Urinary bladder (tissue), 4 donors: ENCODE measurements around the gene LHX5. TPM values are rescaled to one million over a fixed set of nuclear protein-coding genes. Genes with fewer than 3 reads are reported as not detected.

Experiments
- DNase-seq: peaks from one replicate; pipeline ENCODE4 v3.0.0-alpha.2; 2015; ENCODE audit errors: extremely low spot score
- H3K27ac ChIP-seq: one replicate; pipeline ENCODE4 v1.5.1; 2013; ENCODE audit warnings: low read depth, mild to moderate bottlenecking, moderate library complexity
- H3K36me3 ChIP-seq: one replicate; pipeline ENCODE4 v1.6.1; 2013; ENCODE audit warnings: mild to moderate bottlenecking, moderate library complexity; ENCODE audit not compliant: insufficient read depth
- H3K4me1 ChIP-seq: one replicate; pipeline ENCODE4 v1.6.1; 2013; ENCODE audit warnings: mild to moderate bottlenecking, moderate library complexity; ENCODE audit not compliant: insufficient read depth
- H3K4me3 ChIP-seq: one replicate; pipeline ENCODE4 v1.5.1; 2013; ENCODE audit warnings: low read depth, low read length
- WGBS: extraction: QIAGEN DNeasy Blood & Tissue Kit; methylation state at CpG from one replicate; pipeline ENCODE4 v1.1.7; 2013; 5-methylcytosine and 5-hydroxymethylcytosine counted together
- polyA plus RNA-seq: library from polyadenylated mRNA; stranded (reverse); fragments of 200-250 nt; gene quantifications from one replicate; pipeline ENCODE4 v1.2.3, GENCODE V29; 2013
- total RNA-seq: library from RNA; depleted of rRNA; stranded (reverse); fragments of >200 nt; gene quantifications from one replicate; pipeline ENCODE4 v1.2.3, GENCODE V29; 2014
- donor health status: healthy with polysubstance abuse.
- donor health status: healthy.

Gene LHX5
- total and polyA plus RNA-seq, 2 donors: not detected

DNA sequence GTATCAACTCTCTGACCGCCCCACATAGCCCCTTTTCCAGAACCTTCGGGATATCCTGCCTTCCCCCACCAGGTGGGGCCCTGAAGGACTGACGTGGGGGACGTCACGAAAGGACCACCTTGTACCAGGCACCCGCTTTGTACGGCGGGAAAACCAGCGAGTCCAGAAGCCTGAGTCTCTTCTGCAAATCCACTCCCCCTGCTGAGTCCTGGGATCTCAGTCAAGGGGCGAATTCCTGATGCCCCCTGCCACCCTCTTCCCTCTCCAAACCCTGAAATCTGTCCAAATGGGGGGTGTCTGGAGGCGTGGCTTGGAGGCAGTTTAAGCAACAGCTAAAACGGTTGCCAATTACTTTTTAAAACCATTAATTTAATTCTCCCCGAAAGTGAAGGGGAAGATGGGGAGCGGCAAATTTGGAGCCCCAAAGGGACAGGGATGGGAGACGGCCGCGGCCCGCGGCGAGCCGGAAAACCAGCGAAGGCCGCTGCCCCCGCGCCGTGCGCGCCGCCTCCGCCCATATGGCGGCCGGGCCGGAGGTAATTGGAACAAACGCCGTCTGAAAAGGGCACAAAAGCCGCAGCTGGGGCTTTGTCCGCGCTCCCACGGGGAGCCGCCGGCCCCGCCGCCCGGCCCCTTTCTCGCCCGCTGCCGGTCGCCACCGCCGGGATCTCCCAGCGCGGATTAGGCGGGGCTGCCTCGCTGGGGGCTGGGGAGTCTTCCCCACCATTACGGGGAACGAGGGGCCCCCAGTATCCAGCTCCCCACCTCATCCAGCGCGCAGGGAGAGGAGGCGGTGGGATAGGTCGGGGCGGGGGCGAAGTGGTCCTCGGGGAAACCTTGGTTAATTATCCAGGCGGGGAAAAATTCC, 6.6 kb downstream of the LHX5 start:
- H3K27ac ChIP-seq: no peak overlapping the region
- DNase-seq: no peak
- H3K36me3 ChIP-seq: no peaks in the 10 kb centered on the region
- peak overlapping the region; percentile 1 for H3K4me3 ChIP-seq
- WGBS: 2% methylated on average over 64 of the region's 64 CpGs
- H3K4me1 ChIP-seq: peaks cover 2% of the 10 kb centered on the region

DNA sequence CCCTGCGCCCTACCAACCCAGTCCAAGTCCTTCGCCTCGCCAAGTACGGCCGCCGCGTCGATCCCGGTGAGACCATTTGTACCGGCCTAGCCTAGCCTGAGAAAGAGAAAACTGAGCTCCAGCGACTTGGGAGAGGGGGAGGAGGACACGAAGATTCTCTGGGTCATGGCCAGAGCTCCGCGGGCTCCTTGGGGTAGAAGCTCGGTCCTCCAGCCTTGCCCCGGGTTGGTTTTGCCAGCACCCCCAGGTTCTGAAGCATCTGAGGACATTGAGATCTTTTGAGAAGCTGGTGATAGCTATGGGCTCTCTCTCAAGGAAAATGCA, 7.3 kb downstream of the LHX5 start:
- no peak overlapping the region for H3K27ac ChIP-seq
- no peak for DNase-seq
- peaks cover 2% of the 10 kb centered on the region for H3K4me1 ChIP-seq
- under 1% methylated on average over 16 of the region's 16 CpGs for WGBS
- H3K36me3 ChIP-seq: no peaks in the 10 kb centered on the region
- no peak overlapping the region for H3K4me3 ChIP-seq

DNA sequence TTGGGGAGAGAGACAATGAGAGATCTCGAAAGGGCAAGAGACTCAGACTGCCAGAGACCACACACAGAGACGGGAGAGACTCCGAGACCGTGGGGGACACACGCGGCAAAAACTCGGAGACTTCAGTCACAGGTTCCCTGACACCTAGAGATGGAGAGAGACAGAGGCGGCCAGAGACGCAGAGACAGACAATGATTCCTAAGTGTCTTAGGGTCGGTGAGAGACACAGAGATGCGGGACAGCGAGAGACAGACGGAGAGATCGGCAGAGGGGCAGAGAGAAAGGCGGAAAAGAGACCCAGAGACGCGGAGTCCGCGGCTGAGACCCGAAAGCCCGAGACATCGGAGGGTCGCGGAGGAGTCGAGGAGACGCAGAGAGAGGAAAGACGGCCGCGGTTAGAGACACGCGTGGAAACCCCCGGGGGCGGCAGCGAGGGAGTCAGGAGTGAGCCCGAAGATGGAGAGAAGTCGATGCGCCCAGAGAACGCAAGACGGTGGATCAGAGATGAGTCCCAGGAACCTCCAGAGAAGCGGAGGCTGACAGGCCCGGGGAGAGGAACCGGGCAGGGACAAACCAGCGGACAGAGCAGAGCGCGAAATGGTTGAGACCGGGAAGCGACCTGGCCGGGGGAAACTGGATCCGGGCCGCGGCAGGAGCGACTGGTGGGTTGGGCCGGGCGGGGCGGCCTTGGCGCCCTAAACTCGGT, 7.8 kb downstream of the LHX5 start:
- WGBS: 1% methylated on average over 57 of the region's 57 CpGs
- DNase-seq: no peak
- H3K27ac ChIP-seq: no peak overlapping the region
- H3K4me1 ChIP-seq: peaks cover 2% of the 10 kb centered on the region
- H3K4me3 ChIP-seq: no peak overlapping the region
- no peaks in the 10 kb centered on the region for H3K36me3 ChIP-seq

DNA sequence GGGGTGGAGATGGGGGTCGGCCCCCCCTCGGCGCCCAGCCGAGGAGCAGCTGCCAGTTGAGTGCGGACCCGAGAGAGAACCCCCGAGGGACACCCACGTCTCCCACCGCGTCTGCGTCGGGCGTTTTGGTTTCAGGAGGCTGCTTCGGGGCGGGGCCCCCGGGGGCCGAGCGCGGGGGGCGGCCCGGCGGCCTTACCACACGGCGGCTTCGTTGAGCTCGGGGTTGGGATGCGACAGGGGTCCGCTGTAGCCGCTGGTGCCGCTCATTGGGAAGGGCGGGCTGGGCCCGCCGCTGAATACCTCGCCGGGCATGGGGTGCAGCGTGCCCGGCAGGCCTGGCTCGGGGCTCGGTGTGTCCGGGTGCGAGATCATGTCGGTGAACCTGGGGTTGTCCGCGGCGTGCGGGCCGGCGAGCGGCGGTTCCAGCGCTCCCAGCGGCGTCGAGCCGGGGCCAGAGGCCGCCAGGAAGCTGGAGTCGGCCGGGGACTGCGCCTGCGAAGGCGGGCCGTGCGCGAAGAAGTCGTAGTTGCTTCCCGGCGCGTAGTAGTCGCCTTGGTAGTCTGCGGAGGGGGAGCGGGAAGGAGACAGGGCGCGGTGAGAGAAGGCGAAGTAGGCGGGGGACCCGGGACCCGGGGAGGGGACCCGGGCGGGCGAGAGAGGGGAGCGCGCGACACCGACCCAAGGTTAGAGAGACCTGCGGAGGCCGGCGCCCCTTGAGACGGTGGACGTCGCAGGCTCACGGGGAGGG, 8.5 kb downstream of the LHX5 start:
- peaks cover 2% of the 10 kb centered on the region for H3K4me1 ChIP-seq
- no peak overlapping the region for H3K27ac ChIP-seq
- peak overlapping the region; percentile 25 for H3K4me3 ChIP-seq
- 2% methylated on average over 91 of the region's 91 CpGs for WGBS
- no peaks in the 10 kb centered on the region for H3K36me3 ChIP-seq
- DNase-seq: no peak

DNA sequence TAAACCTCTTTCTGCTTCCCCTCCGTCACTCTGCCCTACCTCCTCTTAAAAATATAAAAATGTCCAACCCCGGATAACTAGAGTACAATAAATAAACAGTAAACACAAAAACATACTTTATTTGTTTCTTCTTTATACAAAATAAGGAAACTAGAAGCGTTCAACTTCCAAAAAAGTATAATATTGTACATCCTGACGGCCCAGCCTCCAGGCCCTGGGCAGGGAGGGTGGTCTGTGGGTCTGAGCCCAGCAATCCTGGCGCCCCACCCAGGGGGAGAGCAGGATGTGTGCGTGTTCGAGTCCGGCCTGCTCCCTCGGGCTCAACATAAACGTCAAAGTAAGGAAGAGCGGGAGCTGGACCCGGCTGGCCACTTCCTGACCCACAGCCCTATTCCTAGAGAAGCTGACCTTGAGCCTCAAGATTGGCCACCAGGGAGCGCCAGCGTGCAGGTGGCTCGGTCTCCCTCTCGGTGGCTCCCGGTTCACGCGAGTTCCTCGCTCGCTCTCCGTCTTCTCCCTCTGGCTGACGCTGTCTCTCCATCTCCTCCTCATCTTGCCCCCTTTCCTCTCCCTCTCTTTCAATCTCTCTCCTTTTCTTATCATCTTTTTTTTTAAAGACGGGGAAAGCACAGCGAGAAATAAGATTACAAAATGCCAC, 9.4 kb downstream of the LHX5 start:
- WGBS: 8% methylated on average over 25 of the region's 25 CpGs
- no peak overlapping the region for H3K4me3 ChIP-seq

DNA sequence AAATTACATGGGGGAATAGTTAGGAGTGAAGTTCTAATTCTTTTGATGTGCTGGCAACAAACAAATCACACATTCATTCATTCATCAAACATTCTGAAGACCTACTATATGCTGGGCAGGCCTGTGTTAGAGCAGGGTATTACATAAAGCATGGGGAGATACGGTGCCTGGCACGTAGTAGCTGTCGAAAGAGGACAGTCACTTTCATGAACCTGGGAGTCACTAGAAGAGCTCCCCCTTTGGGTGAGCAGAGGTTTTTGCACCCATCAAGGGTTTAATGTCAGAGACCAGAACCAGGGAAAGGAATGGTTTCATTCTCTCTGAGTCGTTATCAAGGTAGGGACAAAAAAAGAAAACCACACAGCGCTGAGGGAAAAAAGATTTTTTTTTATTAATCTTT, 10.0 kb downstream of the LHX5 start:
- Histone ChIP-seq H3K4me3 (no peak overlapping the region), H3K36me3 (no peaks in the 10 kb centered on the region), H3K4me1 (peaks cover 2% of the 10 kb centered on the region), H3K27ac (no peak overlapping the region)
- no peak for DNase-seq
- 25% methylated on average over 5 of the region's 5 CpGs for WGBS

More for the DNA sequence above, 9.4 kb downstream of the LHX5 start:
- DNase-seq: no peak
- Histone ChIP-seq H3K4me1 (peaks cover 2% of the 10 kb centered on the region), H3K27ac (no peak overlapping the region), H3K36me3 (no peaks in the 10 kb centered on the region)

DNA sequence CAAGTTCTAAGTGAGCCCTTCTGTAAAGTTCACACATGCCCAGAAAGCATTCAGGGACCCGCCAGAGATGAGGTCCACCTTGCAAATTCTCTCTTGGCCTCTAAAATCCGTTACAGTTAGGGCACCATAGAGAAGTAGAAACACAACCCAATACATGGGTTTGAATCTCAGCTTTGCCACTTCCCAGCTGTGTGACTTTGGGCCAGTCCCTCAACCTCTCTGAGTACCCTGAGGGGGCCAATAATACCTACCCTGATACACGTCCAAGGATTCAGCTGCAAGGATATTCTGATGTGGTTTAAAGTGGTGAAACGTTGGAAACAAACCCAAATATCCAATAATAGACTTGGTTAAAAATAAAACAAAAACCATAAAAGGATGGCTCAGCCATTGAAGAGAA, 11.7 kb downstream of the LHX5 start:
- Histone ChIP-seq H3K4me3 (no peak overlapping the region), H3K27ac (no peak overlapping the region), H3K4me1 (no peaks in the 10 kb centered on the region), H3K36me3 (no peaks in the 10 kb centered on the region)
- DNase-seq: no peak
- WGBS: 32% methylated on average over 4 of the region's 4 CpGs

DNA sequence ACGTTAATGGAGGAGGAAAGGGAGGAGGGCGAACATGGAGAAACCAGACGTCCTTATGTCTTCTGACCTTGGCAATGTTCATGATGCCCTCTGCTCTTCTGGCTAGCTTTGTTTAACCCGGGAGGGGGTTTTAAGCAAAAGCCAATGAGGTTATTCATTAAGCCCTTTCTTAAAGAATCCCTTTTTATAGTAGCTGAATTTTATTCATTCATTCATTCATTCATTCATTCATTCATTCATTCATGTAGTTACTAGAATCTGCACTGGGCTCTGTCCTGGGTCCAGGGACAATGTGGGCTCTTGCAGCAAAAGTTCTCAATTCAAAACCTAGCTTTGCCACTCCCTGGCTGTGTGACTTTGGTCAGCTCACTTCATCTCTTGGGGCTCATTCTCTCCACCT, 14.0 kb downstream of the LHX5 start:
- Histone ChIP-seq H3K4me3 (no peak overlapping the region), H3K4me1 (no peaks in the 10 kb centered on the region), H3K27ac (no peak overlapping the region), H3K36me3 (no peaks in the 10 kb centered on the region)
- WGBS: 53% methylated on average over 4 of the region's 4 CpGs
- DNase-seq: no peak

DNA sequence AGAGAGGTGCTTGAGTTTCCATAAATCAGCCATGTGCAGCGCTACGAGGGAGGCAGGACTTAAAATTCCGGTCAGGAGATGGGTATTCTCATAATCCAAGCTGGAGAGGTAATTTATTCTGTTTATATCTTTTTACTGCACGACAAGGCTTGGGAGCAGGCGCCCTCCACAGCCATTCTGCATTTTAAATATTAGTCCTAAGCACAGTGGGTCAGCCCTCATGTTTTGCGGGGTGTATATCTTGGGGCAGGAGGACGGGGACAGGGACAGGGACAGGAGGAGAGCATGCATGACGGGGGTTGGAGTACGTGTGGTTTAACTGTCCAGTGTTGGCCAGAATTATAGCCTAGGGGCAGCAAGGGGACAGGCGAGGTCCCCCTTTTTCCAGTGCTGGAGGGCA, 14.5 kb downstream of the LHX5 start:
- no peaks in the 10 kb centered on the region for H3K4me1 ChIP-seq
- H3K4me3 ChIP-seq: no peak overlapping the region
- H3K27ac ChIP-seq: no peak overlapping the region
- H3K36me3 ChIP-seq: no peaks in the 10 kb centered on the region
- no peak for DNase-seq
- WGBS: 45% methylated on average over 10 of the region's 10 CpGs

DNA sequence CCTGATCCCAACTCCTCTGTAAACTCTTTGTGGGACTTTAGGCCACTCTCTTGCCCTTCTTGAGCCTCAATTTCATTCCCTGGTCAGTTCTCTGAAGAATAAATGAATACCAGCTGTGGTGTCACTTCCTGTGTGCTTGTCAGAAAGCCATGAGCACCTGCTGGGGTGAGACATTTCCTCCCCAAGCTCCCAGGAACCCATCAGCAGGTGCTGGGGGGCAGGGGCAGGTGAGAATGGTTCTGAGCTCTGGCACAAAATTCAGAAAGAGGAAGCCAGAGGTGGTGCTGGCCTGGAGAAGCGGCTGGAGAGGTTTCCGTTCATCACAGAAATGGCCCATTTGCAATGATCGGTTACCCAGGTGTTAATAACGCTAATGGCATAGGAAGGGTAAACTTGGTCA, 14.9 kb downstream of the LHX5 start:
- Histone ChIP-seq H3K27ac (no peak overlapping the region), H3K4me3 (no peak overlapping the region), H3K36me3 (no peaks in the 10 kb centered on the region), H3K4me1 (no peaks in the 10 kb centered on the region)
- no peak for DNase-seq
- 59% methylated on average over 4 of the region's 4 CpGs for WGBS

DNA sequence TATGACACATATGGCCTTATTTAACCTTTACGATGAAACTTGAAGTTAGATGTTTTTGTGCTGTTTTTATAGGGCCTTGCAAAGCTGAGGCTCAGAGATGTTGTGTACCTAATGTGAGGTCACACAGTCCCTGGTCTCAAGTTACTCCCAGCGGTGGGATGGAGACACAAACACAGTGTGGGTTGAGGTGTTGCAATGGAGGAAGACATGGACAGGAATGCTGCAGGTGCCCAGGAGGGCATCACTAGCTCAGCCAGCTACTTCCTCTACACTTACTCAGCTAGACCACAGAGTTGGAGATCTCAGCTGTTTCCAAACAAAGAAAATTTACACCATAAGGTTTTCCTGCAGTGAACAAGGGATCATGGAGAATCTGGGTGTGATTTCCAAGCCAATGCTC, 15.5 kb downstream of the LHX5 start:
- no peak for DNase-seq
- 79% methylated on average over 2 of the region's 2 CpGs for WGBS
- no peak overlapping the region for H3K27ac ChIP-seq
- H3K4me3 ChIP-seq: no peak overlapping the region
- H3K36me3 ChIP-seq: no peaks in the 10 kb centered on the region
- no peaks in the 10 kb centered on the region for H3K4me1 ChIP-seq

DNA sequence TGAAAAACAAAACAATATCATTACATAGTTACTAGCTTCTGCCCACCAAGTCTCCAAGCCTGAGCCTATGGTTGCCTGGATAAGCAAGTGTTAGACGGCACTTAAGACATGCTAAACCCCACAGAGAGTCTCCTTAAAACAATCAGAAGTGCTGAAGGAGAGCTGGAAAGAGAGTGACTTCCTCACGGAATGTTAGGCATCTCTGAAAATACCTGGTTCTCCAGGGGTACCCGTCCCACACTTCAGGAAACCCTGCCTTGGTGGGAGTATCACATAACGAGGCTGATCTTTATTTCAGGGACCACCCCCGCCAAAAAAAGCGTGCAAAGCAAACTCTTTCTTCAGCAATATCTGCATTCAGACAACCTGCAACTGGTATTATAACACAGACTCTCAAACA, 18.3 kb downstream of the LHX5 start:
- H3K4me3 ChIP-seq: no peak overlapping the region
- WGBS: 37% methylated on average over 6 of the region's 6 CpGs
- no peak for DNase-seq
- no peaks in the 10 kb centered on the region for H3K36me3 ChIP-seq
- H3K27ac ChIP-seq: no peak overlapping the region
- H3K4me1 ChIP-seq: no peaks in the 10 kb centered on the region

DNA sequence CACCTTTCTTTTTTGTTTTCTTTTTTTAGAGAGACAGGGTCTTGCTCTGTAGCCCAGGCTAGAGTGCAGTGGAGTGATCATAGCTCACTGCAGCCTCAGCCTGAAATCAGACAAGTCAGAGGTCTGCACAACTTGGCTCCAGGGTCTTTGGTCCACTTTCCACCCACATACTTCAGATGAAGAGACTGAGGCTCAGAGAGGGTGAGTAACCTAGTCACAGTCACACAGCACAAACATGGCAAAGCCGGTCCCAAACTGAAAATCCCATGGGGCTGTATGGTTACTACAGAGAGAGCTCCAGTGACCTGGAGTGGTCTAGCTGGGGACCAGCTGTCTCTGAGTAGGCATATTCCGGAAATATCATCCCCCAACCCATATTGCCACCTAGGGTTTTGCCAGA, 19.2 kb downstream of the LHX5 start:
- H3K36me3 ChIP-seq: no peaks in the 10 kb centered on the region
- H3K27ac ChIP-seq: no peak overlapping the region
- no peak for DNase-seq
- H3K4me3 ChIP-seq: no peak overlapping the region
- no peaks in the 10 kb centered on the region for H3K4me1 ChIP-seq
- WGBS: 90% methylated on average over 2 of the region's 2 CpGs
